HG03025 (cell line): Measurements from ENCODE around the gene TBC1D12.
"Not testable (repeated sequence)": the region's sequence is repeated elsewhere in the genome, so short reads cannot be mapped to it uniquely, and the experiment has no call there.

Experiments
- ATAC-seq: cut with Tn5 transposase; IDR thresholded peaks from one replicate; pipeline ENCODE4 v1.9.1; 2021; ENCODE audit warnings: mild to moderate bottlenecking, moderate library complexity; ENCODE audit not compliant: unreplicated experiment, low FRiP score

The TBC1D12 gene

DNA sequence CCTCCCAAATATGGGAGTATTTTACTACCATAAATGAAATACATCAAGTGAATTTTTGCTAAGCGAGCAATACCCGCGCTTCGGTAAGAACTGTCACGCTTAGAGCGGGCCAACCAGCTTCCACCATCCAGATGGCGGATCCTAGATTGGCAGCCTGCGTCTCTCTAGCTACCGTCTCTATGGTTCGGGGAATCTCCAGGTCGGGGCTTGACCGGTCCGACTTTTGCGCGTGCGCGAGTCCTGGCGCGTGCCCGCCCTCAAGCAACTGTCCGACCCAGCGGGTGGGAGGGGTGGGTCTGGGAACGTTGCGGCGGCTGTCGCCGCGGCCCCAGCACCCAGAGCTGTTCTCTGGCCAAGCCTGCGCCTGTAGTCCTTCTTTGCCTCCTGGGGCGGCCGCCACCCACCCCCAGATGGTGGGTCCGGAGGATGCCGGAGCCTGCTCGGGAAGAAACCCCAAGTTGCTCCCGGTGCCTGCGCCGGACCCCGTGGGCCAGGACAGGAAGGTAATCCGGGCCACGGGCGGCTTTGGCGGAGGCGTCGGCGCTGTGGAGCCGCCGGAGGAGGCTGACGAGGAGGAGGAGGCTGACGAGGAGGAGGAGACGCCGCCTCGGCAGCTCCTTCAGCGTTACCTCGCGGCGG, at the start of gene TBC1D12:
TBC1D12 (plus strand) TSS at position 338 of the 639 bp plus-strand sequence; CDS start at position 411, 73 bp downstream.
- peak; percentile 69 for ATAC-seq

DNA sequence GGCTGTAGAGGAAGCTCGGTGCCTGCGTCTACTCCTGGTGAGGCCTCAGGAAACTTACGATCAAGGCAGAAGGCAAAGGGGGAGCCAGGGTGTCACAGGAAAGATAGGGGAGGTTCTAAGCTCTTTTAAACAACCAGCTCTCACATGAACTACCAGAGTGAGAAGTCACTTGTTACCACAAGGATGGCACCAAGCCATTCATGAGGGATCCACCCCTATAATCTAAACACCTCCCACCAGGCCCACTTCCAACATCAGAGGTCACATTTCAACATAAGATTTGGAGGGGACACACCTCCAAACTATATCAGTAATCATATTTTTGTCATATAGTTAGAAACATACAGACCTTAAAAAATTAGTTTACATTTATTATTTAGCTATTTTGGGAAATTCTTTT, 49.0 kb upstream of the TBC1D12 start:
- no peak for ATAC-seq

DNA sequence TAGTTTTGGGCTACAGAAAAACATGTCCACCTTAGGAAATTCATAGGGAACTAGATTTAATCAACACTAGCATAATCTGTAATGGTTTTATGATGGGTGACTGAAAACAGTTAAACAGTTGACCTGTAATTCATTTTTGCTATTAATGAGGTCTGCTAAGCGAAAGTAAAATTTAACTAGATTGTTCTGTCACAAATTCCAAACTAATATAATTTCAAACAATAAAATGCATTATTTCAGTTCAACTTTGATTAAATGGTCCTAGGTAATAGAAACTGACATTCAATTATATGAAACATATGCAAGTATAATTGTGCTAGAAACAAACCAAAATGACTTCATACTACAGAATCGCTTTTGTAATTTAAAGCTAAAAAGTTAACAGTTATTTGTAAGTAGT, 46.5 kb upstream of the TBC1D12 start:
- no peak for ATAC-seq

DNA sequence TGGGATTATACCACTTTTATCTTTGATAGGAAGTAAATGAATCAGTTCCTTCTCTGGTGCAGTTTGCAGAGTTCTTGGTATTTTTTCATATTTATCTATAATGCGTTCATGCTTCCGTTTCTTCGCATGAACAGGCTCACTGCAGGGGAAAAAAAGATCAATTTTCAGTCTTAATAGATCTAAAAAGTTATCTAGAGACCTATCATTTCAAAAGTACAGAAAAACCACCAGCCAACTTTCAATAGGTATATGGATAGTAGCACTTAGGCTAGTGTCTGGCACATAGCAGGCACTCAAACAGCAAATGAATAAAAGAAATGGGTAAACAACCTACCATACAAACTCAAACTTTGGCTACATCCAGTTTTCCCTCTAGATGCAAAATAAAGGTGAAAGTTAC, 45.1 kb upstream of the TBC1D12 start:
- ATAC-seq, result no peak

DNA sequence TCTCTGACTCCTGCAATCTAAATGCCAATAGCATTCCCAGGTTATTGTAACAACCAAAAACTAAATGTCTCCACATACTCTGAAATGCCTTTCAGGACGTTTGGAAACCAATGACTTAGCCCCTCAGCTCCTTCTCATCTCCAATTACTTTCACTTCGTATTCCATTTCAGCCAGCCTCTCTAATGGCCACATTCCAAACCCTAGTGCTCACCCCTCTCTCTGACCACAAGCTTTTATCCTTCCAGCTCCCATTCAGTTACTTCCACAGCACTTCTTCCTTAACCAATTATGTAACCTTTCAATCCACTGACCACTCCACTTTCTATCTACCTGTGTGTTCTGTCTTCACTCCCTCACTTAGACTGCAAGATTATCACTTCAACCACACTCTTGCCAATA, 43.9 kb upstream of the TBC1D12 start:
- no peak for ATAC-seq

DNA sequence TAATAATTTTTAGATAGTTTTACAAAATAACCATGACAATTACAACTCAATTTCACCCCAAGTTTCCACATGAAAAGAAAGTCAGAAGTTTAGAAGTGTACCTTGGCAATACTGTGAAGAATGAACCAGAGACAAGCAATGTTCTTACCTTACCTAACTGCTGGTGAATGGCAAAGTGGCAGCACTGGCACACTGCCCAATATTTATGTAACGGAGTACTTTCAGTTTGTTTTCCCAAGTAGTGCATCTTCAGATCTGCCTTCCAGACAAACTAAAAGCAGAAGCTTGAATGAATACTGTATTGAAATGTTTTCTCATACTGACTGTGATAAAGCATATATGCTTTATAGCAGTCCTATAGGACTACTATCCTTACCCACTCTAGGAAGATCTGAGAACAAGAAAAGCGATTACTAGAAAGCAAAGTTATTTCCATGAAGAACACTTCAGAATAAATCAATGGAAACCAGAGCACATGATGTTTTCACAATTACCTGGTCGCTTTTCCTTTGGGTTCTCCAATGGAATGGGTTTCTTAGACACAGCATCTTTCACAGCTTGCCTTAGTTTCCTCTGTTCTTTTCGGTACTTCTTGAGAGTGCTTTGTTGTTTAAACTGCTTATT, 41.1 kb upstream of the TBC1D12 start:
- no peak for ATAC-seq

DNA sequence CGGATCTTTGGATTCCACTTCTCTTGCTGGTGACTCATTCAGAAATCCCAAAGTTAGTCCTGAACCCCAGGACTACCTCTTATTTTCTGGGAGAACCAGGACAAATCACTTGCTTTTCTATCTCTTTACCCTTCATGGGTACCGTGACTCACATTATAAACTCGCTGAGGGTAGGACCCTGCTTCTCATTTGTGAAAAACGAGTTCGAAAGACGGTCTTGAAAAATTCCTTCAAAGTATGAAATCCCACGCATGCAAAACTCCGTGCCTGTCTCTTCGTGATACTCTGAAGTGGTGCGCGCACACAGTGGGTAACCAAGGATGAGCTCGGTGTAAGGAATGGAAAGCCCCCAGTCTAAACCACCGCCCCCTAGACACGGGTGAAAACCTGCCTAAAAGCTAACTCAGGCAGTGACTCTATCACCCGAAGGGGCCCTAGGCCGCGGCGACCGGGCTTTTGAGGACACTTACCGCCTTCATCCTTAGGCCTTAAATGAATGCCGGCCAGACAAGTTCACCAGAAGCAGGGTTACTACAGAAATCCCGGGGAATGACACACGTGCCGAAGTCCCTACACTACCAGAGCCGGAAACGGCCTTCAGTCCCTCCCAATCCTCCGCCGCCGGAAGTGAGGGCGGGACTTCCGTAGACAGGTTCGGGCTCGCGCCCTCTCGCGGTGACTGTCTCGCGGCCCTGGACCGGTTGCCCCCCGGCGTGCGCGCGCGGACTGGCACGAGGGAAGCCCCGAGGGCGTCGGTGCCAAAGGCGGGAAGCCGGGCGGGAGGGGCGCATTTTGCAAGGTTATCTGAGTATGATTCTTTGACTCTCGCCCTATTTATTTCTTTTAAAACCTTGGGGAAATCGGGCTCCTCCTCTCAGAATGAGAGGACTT, 39.7 kb upstream of the TBC1D12 start, which contains the start of gene NOC3L:
NOC3L (minus strand) TSS at position 580 of the 891 bp plus-strand sequence; CDS start at position 479, 101 bp downstream.
- peak; percentile 98 for ATAC-seq

DNA sequence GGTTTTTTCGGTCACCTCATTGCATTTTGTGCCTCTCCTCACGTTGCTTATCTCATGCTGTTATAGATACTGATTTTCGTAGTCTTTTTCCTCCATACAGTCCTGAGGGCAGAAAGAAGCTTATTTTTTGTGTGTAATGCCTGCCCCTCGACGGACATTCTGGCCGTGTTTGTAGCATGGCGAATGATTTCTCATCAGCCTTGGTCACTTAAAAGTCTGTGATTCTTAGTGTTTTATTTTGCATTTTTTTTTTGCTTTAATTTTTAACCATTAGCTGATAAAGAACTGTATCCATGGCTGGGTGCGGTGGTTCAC, 39.1 kb upstream of the TBC1D12 start:
- ATAC-seq, result peak; percentile 6

DNA sequence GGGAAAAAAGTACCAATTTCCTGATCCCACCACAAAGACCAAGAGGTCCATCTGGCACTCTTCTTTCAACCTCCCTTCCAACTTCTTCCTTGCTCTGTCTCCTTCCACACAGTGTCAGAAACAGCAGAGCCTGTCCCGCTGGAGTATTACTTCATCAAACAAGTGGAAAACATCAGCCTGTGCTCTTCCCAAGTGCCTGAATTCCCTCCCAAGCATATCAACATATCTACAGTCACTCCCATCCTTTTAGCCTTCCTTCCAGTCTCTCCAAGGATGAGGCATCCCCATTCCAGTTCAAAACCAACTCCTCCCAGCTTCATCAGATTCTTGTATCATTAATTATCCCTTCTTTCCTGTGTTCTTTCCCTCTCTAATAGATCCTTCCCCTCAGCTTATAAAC, 37.9 kb upstream of the TBC1D12 start:
- no peak for ATAC-seq

DNA sequence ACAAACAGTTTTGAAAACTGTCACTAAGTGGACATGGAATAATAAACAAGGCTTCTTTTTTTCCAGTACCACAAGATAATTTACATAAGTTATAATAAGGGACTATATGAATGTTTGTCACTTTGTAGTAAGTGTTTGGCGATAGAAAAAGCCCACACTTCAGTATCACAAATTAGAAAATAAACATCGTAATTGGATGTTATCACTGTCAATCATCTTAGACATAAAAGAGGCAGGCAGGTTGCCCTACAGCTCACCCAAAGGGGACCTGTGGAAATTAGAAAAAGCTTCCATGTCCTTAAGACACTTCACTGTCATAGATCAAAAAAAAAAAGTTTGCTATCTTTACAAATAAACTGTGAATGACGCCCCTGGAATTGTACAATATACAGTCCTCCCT, 36.0 kb upstream of the TBC1D12 start:
- no peak for ATAC-seq

DNA sequence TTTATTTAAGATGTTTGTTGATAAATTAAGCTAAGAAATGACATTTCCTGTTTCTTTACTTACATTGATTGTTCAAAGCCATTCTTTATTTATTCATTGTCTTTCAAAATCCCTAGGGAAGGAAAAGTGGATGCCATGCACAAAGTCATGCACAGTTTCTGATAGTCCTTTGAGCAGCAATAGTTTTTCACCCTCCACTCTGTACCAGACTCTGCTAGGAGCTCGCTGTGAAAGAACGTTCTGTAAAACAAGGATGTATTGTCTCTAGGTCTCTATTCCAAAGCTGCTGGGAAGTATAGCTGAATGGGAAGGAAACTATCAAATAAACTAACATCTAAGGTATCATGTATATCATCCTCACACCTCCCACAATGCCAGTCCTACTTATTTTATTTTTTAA, 31.8 kb upstream of the TBC1D12 start:
- no peak for ATAC-seq

DNA sequence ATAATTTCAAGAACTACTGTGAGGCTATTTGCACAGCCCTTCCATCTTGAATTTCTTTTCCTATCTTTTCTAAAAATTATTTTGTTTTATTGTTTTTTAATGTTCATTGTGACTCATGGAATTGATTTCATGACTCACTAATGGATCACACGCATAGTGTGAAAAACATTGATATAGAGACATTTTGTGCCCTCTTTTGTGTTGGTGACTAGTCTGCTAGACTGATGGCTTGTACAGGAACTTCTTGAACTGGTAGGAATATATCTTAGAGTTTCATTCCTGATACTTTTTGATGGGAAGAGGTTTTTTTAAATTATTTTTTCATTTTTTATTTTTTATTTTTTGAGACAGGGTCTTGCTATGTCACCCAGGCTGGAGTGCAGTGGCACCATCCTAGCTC, 27.0 kb upstream of the TBC1D12 start:
- ATAC-seq, result no peak

DNA sequence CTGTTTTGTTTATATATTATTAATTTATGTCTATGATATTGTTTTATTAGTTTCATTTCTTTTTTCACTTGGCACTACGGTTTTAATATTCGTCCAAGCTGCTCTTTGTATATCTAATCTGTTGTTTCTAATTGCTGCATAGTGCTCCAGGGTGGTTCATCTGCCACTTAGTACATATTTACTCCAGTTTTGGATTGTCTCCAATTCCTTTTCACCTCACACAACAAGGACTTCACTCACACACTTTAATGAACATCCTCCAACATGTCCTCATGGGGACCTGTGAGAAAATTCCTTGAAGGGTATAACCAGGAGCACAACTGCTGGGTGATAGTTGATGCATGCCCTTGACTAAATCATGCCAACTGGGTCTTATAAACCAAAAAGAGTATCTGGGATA, 25.5 kb upstream of the TBC1D12 start:
- ATAC-seq, result no peak

DNA sequence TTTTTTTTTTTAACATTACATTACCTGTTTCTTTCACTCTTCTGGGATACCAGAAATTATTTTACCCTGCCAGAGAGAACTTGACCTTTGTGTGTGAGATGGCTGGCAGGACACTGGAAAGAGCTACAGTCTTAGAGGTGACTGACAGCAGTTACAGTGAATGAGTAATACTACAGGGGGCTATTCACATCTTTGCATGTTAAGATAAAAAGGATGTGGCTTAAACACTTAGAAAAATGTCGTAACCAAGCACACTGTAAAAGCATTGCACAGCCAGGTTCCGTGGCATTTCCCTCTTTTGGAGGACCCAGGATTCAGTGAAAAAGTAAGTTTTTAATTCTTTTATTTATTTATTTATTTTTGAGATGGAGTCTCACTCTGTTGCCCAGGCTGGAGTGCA, 18.8 kb upstream of the TBC1D12 start:
- ATAC-seq, result no peak

DNA sequence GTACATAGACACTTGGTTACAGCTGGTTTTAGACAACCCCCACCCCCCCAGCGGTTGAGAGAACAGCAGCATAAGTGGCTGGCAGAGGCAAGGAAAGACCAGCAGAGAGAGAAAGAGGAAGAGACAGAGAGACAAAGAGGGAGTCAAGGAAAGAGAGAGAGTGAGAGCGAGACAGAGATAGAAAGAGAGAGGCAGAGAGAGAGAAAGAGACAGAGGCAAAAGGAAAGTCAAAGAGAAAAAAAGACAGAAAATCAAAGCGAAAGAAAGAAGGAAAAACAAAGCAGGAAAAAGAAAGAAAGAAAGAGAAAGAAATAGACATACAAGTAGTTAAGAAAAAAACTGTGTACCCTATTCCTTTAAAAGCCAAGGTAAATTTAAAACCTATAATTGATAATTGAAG, 16.6 kb upstream of the TBC1D12 start:
- not testable (repeated sequence) for ATAC-seq

DNA sequence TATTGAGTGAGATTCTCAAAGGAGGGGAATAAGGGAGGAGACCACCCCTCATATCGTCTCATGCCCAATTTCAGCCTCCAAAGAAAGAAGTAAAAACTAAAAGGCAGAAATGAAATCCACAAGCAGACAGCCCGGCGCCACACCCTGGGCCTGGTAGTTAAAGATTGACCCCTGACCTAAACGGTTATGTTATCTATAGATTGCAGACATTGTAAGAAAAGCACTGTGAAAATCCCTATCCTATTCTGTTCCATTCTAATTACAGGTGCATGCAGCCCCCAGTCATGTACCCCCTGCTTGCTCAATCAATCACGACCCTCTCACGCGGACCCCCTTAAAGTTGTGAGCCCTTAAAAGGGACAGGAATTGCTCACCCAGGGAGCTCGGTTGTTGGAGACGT, 10.2 kb upstream of the TBC1D12 start:
- ATAC-seq, result not testable (repeated sequence)

DNA sequence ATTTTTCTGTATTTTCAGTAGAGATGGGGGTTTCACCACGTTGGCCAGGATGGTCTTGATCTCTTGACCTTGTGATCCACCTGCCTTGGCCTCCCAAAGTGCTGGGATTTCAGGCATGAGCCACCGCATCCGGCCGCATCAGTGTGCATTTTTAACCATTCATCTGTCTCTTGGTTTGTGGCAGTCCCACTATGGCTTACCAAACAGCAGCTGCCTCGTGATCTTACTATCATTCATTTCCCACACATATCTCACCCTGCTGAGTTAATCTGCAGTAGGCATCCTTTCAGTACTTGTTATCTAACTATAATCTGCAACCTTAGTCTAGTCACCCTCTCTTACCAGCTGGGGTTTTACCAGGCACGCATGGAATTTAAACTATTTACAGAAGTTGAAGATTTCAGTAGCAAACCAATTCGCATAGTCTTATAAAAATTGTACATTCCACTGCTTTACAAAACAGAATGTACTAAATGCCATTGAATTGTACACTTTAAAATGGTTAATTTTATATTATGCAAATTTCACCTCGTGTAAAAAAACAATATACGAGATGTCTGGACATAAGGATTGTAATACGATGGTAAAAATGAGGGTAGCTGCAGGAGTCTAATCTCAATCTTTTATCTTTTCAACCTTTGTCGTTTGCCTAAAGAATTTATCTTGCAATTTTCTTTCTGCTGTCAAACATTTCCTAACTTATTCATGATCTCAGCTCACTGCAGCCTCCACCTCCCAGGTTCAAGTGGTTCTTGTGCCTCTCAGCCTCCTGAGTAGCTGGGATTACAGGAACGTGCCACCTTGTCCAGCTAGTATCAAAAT, 4.6 kb upstream of the TBC1D12 start:
- no peak for ATAC-seq

DNA sequence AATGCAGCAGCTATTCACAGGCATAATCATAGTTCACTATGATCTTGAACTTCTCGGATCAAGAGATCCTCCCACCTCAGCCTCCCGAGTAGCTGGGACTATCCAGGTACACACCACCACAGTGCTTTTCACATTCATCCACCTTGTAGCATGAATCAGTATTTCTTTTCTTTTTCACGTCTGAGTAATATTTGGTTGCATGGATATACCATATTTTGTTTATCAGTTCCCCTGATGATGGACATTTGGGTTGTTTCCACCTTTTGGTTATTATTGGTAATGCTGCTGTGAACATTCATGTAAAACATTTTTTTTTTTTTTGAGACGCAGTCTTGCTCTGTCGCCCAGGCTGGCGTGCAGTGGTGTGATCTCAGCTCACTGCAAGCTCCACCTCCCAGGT, 3.6 kb upstream of the TBC1D12 start:
- ATAC-seq, result no peak

DNA sequence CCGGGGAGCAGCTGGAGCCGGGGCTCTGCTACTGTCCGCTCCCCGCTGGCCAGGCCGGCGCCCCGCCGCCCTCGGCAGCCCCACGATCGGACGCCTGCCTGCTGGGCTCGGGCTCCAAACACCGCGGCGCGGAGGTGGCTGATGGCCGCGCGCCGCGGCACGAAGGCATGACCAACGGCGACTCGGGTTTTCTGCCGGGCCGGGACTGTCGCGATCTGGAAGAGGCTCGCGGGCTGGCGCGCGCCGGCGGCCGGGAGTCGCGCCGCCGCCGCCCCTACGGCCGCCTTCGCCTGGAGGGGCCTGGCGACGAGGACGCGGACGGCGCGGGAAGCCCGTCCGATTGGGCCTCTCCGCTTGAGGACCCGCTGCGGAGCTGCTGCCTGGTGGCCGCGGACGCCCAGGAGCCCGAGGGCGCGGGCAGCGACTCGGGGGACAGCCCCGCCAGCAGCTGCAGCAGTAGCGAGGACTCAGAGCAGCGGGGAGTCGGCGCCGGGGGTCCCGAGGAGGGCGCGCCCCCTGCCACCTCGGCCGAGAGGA, 570 bp downstream of the TBC1D12 start:
- ATAC-seq, result peak; percentile 22
